Amygdala (tissue), 56 donors: ENCODE data around the gene ASIC3.
A peak's percentile ranks its signal among the peaks of the same experiment; 100 is the strongest.
"Not testable (repeated sequence)": the region's sequence is repeated elsewhere in the genome, so short reads cannot be mapped to it uniquely, and the experiment has no call there.

ENCODE experiments used
- DNase-seq, 56 donors: peaks; one replicate each; lab custom pipeline; 2025; lab: John Stamatoyannopoulos, UW

ASIC3 gene

GRCh38 chr7:151013356-151013732 is 35.0 kb upstream of the ASIC3 start:
- DNase-seq, result no peak

DNA sequence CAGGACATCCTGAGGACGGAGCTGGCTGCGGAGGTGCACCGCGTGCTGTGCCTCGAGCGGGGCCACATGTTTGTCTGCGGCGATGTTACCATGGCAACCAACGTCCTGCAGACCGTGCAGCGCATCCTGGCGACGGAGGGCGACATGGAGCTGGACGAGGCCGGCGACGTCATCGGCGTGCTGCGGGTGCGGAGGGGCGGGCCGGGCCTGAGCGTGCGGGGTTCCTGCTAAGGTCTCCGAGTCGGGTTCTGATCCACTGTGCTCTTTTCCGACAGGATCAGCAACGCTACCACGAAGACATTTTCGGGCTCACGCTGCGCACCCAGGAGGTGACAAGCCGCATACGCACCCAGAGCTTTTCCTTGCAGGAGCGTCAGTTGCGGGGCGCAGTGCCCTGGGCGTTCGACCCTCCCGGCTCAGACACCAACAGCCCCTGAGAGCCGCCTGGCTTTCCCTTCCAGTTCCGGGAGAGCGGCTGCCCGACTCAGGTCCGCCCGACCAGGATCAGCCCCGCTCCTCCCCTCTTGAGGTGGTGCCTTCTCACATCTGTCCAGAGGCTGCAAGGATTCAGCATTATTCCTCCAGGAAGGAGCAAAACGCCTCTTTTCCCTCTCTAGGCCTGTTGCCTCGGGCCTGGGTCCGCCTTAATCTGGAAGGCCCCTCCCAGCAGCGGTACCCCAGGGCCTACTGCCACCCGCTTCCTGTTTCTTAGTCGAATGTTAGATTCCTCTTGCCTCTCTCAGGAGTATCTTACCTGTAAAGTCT is 34.4 kb upstream of the ASIC3 start:
- peak in 52 of 56 donors; percentile 7 to 89 (median 56) for DNase-seq

GRCh38 chr7:151014950-151015349 is 33.4 kb upstream of the ASIC3 start:
- no peak for DNase-seq

DNA sequence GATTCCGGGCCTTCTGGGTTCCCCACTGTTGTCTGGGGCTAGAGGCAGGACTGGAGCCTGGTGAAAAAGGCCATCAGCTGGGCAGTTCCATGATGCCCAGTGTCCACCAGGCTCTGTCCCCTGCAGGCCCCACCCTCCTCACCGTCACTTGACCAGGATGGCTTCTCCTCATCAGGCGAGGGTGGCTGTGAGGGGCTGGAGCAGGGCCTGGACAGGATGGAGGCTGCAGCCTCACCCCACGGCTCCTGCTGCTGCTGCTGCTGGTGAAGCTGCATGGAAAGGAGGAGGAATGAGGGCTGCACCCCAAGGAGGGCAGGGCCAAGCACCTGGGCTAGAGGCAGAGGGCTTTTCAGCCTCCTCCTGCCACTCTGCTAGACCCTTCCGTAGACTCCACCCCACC is 32.4 kb upstream of the ASIC3 start:
- DNase-seq, result no peak

DNA sequence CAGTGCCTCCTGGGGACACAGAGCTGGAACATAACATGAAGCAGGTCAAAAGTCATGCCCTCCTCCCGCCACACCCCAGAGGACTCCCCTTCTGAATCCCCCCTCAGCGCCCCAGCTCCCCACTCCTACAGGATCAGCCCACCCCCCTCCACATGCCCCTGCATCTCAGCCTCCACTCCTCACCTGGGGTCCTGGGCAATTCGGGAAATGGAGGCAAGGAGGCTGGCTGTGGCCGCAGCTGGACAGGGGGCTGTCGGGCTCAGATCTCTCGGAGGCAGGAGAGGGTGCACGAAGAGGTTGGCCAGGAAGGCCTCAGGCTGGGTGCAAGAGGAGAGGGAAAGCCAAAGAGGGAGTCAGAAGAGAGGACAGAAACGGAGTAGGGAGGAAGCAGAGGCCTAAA is 31.8 kb upstream of the ASIC3 start:
- no peak for DNase-seq

- DNase-seq, result no peak
Measured at GRCh38 chr7:151016942-151017341, 31.4 kb upstream of the ASIC3 start.

DNA sequence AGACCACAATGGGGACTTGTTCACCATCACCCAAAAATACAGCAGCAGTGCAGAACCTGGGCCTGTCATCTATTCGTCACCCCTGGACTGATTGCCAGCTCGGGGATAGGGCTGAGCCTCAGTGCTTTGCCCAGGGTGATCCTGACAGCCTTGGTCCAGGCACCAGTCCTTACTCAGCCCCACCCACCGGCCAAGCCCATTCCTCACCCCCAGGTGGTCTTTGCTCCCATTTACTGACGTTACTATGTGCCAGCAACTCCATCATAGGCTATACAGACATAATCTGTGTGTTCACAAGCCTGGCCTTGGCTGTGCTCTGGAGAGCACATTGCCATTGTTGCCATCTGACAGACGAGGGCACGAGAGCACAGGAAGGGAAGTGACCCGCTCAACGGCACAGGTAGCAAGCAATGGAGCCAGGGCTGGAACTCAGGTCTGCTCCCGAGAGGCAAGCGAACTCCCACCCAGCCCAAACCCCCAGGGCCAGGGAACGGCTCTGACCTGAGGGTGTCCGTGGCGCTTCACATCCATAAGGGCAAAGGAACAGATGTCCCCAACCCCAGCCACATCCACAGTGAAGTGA is 30.9 kb upstream of the ASIC3 start:
- DNase-seq, result no peak

DNA sequence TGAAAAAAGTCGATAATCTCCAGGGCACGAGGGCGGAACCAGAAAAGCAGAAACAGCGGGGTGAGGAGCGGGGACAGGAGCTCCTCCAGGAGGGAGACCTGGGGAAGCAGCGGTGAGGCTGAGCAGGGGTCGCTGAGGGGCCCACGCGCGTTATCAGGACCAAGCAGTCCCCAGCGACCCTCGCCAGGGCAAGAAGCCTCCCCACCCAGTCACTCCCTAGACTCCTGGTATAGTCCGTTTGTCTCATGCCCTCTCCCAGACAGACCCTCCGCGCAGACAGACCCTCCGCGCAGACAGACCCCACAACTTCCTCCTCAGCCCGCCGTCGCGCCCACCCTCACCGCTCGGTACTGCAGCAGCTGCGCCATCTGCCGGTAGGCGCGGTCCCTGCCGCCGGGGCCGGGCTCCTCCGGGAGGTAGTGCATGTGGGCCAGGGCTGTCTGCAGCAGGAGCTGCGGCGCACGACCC is 30.3 kb upstream of the ASIC3 start:
- peak in 32 of 56 donors; percentile 8 to 71 (median 30) for DNase-seq

DNA sequence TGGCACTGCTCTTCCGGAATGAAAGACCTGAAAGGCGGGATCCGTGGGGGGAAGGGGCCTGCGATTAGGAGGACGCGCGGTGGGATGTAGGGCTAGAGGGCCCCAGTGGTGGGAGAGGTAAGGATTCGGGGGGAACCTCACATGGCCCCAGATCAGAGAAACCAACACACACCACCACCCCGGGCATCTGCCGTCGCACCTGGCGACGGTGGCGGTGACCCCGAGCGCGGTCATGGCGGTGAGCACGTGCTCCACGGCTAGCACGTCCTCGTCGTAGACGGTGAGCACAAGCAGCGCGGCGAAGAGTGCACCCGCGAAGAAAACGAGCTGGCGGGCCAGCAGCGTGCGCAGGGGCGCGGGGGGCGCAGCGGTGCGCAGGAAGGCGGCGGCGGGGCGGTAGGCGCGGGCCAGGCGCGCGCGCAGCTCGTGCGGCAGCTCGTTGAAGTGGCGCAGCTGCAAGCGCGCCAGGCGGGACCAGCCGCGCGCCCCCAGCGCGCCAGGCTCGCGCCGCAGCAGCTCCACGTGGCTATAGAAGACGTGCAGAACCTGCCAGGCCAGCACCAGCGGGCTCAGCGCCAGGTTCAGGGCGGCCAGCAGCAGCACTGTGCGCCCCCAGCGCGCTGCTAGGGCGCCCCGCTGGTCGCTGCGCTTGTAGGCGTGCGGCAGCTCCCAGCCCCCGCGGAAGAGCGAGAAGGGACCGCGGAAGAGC is 29.8 kb upstream of the ASIC3 start:
- DNase-seq, result peak in 10 of 56 donors; percentile 5 to 45 (median 24)

- no peak for DNase-seq
Measured at GRCh38 chr7:151019130-151019447, 29.2 kb upstream of the ASIC3 start.

- DNase-seq, result no peak
Measured at GRCh38 chr7:151020231-151020630, 28.1 kb upstream of the ASIC3 start.

DNA sequence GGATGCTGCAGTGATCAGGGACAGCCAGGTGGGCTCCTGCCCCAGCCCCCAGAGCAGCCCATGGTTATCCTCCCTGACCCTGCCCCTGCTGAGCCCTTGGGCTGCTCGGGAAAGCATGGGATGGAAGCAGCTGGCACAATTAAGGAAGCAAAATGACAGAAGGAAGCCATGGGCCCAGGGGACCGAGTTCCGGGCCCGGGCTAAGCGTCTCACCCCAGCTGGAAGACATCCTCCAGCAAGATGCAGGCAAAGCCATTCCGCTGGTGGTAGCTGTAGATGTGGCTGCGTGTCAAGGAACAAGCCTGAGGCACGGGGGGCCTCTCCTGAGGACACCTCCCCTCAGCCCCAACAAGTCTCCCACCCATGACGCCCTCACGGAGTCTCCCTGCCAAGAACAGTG is 25.1 kb upstream of the ASIC3 start:
- no peak for DNase-seq

DNA sequence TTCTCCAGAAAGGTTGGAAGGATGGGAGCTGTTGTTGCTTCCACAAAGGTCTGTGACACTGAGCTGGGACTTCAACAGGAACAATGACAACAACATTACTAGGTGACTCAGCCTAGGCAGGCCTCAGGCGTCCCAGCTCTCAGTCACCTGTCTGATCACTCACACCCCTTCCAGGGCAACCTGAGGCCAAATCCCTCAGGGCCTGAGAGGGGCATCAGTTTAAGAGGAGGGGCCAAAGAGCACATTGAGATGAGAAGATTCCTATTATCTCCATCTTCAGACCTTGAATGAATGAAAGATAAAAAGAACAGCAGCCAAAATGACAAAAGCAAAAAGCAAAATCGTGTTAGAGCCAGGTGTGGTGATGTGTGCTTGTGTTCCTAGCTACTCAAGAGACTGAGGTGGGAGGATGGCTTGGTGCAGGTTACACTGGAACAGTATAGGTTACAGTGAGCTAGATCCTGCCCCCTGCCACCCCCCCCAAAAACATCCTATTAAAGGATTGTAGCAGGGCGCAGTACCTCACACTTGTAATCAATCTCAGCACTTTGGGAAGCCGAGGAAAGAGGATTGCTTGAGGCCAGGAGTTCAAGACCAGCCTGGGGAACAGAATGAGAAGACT is 23.8 kb upstream of the ASIC3 start, which contains the start of gene ATG9B:
TSS of gene ATG9B (minus strand) at position 60 of the 622 bp plus-strand sequence. CDS start 71 bp downstream, outside the sequence.
- DNase-seq, result no peak

DNA sequence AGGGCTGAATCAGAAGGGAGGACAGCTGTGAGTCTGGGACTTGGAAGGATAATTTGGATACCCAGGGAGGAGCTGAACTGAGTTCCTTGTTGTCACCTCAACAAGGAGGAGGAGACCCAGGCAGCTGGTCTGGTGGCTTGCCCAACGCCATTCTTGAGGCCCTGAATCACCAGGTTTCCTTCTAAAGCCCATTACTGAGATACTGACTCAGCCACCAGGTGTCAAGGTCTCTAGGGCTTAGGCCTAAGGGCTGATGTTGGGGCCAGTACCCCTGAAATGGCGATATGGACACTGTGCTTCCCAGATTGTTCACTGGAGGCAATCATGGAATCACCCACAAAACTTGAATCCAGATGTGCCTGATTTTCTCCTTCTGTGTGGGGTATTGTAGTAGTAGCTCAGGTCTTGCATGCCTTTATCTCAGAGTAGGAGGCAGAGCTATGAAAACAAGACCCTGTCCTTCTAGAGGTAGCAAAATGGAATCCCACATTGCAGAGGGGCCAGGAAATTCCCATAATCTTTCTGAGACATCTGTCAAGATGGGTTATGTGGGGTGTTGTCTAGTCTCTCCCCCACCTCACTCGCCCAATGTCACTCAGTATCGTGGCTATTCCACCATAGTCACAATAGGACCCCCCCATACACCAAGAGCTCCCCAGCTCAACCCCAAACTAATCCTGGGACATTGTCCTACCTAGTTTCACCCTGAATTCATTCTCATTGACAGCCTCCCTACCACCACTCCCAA is 22.2 kb upstream of the ASIC3 start:
- no peak for DNase-seq

DNA sequence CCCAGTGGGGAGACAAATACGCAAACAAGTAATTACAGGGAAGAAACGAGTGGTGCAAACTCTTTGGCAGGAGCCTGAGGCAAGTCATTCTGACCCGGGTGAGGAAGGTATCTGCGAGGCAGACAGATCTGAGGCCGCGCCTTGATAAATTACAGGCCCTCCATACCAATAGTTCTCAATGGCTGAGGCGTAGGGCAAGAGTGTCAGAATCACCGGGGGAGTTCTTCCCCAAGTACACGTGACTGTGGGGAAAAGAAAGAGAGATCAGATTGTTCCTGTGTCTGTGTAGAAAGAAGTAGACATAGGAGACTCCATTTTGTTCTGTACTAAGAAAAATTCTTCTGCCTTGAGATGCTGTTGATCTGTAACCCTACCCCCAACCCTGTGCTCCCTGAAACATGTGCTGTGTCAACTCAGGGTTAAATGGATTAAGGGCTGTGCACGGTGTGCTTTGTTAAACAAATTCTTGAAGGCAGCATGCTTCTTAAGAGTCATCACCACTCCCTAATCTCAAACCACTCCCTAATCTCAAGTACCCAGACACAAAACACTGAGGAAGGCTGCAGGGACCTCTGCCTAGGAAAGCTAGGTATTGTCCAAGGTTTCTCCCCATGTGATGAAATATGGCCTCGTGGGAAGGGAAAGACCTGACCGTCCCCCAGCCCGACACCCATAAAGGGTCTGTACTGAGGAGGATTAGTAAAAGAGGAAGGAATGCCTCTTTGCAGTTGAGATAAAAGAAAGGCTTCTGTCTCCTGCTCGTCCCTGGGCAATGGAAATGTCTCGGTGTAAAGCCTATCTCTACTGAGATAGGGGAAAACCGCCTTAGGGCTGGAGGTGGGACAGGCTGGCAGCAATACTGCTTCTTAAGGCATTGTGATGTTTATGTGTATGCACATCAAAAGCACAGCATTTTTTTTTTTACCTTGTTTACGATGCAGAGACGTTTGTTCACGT is 21.3 kb upstream of the ASIC3 start:
- not testable (repeated sequence) for DNase-seq

DNA sequence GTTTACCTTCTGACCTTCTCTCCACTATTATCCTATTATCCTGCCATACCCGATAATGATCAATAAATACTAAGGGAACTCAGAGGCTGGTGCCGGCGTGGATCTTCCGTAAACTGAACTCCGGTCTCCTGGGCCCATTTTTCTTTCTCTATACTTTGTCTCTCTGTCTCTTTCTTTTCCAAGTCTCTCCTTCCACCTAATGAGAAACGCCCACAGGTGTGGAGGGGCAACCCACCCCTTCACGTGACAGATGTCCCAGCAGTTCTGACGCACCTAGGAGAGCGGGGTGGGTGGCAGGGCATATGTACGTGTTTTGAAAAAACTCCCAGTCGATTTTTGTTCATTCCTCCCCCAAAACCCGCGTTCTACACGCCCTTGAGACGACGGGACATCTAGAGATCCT is 20.6 kb upstream of the ASIC3 start:
- DNase-seq, result not testable (repeated sequence)

DNA sequence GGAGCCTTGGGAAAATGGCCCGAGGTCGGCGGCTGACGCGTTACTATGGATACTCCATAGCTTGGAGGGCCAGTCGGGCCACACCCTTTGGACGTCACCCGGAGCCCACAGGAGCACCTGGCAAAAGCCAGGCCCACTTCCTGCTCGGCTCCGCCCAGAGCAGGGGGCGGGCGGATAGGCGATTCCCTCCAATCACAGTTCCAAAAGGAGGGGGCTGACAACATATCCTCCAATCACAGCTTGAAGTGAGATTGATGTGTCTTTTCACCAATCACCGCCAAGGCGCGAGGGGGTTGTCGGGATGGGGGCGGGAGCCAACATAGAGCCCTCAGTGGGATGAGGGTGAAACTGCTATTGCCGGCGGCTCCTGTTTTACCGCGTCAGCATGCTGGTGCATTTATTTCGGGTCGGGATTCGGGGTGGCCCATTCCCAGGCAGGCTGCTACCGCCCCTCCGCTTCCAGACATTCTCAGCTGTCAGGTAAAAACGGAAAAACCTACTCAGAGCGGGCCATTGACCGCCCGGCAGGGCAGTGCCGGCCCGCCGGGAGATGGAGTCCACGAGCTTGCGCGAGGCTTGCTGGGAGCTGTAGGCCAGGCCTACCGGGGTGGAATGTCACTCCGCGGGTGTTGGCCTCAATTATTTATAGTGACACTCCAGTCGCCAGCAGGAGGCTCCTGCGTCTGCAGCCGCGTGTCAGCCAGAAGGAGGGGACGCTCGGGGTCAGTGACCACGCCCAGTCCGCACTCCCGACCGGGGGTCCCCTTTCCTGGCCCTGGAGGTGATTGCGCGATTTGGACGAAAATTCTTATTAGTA is 20.0 kb upstream of the ASIC3 start, which contains the start of gene ABCB8:
TSS of gene ABCB8 (plus strand) at position 320 of the 817 bp plus-strand sequence. CDS start at position 386, 66 bp downstream.
- DNase-seq, result peak; percentile 84 to 99 (median 96)

DNA sequence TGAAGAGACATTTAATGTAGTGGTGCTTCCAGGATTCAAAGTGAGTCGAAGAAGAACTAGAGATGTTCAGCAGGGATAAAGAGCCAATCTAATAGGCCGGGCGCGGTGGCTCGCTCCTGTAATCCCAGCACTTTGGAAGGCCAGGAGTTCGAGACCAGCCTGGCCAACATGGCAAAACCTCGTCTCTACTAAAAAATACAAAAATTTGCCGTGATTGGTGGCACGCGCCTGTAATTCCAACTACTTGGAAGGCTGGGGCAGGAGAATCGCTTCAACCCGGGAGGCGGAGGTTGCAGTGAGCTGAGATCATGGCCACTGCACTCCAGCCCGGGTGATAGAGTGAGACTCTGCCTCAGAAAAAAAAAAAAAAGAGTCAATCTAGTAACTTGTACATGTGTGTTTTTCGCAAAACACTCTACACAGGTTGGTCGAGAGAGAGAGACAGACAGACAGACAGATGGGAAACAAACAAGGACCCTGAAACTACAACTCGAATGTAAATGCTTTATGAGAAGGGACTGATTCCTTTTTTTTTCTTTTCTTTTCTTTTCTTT is 19.3 kb upstream of the ASIC3 start:
- DNase-seq, result no peak
